ENCODE data around the gene SFTPB.
"Not testable (repeated sequence)": the region's sequence is repeated elsewhere in the genome, so short reads cannot be mapped to it uniquely, and the experiment has no call there.

Gene SFTPB

DNA sequence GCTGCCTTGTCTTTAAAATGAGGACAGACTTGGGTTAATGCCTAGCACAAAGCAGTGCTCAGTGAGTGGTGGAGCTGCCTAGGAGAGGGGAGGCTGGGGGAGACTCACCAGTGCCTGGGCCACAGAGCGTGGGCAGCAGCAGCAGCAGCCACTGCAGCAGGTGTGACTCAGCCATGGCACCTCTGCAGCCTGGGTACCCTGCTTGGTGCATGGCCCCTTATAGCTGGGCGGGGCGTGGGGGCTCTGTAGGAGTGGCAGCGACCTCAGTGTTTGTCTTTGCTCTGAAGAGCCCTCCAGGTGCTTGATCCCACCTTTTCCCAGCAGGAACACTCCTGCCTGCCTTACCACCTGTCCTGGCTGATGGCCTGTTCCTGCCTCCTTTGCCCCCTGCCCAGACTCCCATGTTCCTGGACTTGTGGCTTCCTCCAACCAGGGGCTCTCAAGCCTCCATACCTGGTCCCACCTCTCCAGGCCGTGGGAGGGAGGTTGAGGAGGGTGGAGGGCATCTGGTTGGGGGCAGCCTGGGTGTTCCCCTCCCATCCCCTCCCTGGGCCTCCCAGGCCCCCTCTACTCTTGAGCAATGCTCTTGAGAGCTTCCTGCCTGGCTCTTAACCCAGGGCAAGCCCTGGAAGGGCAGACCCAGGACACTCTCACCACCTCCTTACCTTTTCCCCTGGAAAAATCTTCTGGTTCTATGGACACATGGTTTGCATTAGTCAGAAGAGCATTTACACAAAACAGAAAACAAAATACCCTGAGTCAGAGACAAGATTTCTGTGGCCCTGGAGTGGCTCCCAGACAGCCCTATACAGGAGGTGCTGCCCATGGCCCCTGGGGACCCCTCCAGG lies at the start of gene SFTPB:
Gene SFTPB (minus strand): TSS at position 191 of the 848 bp plus-strand sequence. CDS start 16 bp downstream, at position 175.
- no peak for DNase-seq (ENCODE audit: low read depth)
- H3K4me3 ChIP-seq (ENCODE audit: low read depth, low read length) = no peak within 1 kb of the TSS
- TF ChIP-seq, protein P1, sequence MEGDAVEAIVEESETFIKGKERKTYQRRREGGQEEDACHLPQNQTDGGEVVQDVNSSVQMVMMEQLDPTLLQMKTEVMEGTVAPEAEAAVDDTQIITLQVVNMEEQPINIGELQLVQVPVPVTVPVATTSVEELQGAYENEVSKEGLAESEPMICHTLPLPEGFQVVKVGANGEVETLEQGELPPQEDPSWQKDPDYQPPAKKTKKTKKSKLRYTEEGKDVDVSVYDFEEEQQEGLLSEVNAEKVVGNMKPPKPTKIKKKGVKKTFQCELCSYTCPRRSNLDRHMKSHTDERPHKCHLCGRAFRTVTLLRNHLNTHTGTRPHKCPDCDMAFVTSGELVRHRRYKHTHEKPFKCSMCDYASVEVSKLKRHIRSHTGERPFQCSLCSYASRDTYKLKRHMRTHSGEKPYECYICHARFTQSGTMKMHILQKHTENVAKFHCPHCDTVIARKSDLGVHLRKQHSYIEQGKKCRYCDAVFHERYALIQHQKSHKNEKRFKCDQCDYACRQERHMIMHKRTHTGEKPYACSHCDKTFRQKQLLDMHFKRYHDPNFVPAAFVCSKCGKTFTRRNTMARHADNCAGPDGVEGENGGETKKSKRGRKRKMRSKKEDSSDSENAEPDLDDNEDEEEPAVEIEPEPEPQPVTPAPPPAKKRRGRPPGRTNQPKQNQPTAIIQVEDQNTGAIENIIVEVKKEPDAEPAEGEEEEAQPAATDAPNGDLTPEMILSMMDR (conservative IDR thresholded peaks at IDR 0.05; ENCODE audit: low read depth, low read length) = no peak

DNA sequence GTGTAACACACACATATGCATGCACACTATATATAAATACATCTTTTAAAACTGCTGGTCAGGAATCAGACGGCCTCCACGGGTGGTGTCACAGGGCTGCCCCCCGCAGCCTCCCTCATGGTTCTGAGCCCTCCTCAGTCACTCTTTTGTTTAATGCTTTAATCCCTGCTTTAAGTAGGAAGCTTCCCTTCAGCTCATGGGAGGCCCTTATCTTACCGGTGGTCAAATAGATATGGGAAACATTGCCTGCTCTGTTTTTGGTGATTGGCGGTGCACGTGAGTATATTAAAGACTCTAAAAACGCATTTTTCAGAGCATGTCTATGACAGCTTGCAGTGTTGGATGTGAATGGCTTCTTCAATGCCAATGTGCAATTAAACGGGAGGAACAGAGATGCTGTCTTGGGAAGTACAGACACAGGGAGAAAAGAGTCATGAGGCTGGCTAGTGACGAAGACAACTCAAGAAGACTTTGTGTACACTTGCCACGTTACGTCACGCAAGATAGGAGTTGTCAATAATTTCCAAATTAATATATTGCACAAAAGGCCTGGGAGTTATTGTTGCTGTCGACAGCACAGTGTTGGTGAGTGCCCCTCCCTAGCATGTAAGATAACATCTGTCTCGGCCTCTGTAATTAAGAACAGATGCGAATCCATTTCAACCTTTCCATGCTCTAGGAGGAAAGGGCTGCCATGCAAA lies 49.5 kb upstream of the SFTPB start:
- TF ChIP-seq, protein P1 (conservative IDR thresholded peaks at IDR 0.05; ENCODE audit: low read depth, low read length) = no peak
- H3K4me3 ChIP-seq (ENCODE audit: low read depth, low read length) = no peak overlapping the region
- no peak for DNase-seq (ENCODE audit: low read depth)

DNA sequence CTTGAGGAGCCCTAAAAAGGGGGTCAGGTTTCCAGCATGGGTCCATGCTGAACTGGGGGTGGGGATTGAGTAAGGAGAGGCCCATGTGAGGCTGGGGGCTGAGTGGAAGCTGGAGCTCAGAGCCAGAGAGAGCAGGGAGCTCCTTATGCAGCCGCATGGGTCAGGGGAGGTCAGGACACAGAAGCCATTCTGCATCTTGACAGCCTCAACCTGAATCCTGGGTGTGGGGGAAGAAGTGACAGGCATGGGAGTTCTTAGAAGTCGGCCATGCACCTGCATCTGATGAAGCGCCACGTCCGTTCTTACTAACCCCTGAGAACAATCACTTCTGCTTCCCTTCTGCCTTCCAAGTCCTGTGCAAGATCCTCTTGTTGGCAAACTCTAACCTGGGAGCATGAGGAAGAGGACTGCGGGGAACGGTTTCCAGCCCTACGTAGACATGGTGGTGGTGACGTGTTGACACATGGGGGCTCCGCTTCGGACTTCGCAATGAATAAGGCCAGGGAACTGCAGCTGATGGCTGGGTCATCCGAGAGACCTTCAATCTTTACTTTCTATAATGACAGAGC lies 48.4 kb upstream of the SFTPB start:
- no peak for DNase-seq (ENCODE audit: low read depth)
- H3K4me3 ChIP-seq (ENCODE audit: low read depth, low read length) = no peak overlapping the region
- TF ChIP-seq, protein P1 (conservative IDR thresholded peaks at IDR 0.05; ENCODE audit: low read depth, low read length) = no peak

DNA sequence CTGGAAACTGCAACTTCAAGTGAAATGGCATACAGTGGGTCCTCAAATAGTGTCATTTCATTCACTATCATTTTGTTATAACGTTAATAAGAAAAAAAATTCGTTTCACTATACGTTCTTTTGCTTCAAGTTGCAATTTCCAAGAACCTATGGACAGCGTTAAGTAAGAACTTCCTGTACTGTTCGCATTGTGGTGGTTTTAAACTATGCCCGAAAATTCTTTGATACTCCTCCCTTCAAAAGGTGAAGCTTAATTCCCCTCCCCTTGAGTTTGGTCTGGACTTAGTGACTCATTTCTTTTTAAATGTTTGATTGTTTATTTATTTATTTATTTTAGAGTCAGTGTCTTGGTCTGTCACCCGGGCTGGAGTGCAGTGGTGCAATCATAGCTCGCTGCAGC lies 46.8 kb upstream of the SFTPB start:
- no peak overlapping the region for H3K4me3 ChIP-seq (ENCODE audit: low read depth, low read length)
- TF ChIP-seq, protein P1 (conservative IDR thresholded peaks at IDR 0.05; ENCODE audit: low read depth, low read length) = no peak
- no peak for DNase-seq (ENCODE audit: low read depth)

DNA sequence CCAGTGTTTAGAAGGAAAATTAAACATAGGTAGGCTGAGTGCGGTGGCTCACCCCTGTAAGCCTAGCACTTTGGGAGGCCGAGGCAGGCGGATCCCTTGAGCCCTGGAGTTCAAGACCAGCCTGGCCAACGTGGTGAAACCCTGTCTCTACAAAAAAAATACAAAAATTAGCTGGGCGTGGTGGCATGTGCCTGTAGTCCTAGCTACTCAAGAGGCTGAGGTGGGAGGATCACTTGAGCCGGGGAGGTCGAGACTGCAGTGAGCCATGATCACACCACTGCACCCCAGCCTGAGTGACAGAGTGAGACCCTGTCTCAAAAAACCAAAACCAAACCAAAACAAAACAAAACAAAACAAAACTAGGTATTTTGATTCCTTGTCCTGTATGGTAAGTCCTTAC lies 46.4 kb upstream of the SFTPB start:
- H3K4me3 ChIP-seq (ENCODE audit: low read depth, low read length); DNase-seq (ENCODE audit: low read depth): not testable (repeated sequence)

DNA sequence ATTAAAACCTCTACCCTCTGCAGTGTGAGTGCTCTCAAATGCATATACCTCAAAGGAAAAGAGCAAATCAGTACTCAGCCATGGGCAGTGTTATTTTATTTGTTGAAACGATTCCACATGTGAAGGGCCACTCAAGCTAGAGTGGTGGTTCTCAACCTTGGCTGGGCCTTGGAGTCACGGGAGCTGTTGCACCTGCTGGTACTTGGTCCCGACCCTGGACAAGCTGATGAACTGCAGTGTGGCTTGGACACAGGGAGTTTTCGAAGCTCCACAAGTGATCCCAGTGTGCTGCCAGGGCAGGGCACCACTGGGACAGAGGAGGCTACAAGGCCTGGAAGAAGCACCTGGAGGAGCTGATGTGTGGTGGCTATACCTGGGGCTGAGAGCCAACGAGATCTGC lies 45.8 kb upstream of the SFTPB start:
- TF ChIP-seq, protein P1 (conservative IDR thresholded peaks at IDR 0.05; ENCODE audit: low read depth, low read length) = no peak
- no peak for DNase-seq (ENCODE audit: low read depth)
- no peak overlapping the region for H3K4me3 ChIP-seq (ENCODE audit: low read depth, low read length)

DNA sequence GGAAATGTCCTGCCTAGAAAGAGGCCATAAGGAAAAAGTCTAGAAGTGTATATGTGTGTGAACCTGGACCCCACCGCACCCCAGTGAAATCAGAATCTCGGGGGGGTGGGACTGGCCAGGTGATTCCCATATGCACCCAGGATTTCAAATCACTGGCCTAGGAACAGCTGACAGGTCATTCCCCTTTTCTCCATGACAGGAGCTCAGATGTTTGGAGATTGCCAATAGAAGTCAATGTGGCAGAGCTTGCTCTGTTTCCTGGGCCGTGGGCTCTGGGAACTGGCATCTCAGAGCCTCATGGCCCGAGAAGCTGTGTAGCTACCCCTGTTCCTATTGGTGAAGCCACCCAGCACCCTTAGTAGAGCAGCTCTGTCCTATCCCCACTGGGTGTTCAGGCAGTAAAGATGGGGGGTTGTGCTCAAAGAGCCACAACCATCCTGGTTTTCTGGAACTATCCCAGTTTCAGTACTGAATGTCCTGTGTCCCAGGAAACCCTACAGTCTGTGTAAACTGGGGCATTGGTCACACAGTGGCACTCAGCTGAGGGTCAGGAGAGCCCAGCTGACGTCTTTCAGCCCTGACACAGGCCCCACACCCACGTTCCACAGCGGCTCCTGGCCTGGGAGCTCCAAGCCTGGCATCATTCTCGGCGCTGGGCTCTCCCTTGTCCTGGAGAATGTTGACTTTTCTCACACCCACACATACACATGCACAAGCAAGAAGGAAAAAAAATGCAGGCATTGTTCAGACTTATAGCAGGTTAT lies 45.0 kb upstream of the SFTPB start:
- H3K4me3 ChIP-seq (ENCODE audit: low read depth, low read length) = no peak overlapping the region
- peak; percentile 69 for DNase-seq (ENCODE audit: low read depth)
- TF ChIP-seq, protein P1 (conservative IDR thresholded peaks at IDR 0.05; ENCODE audit: low read depth, low read length) = no peak
